Retinal pigment epithelial cell (primary cell): ENCODE data around the gene RXFP3.
A peak's percentile ranks its signal among the peaks of the same experiment; 100 is the strongest.

Experiments used
- DNase-seq: peaks from one replicate; pipeline ENCODE4 v3.0.0-alpha.2; 2010; ENCODE audit warnings: low read depth
- H3K4me3 ChIP-seq: 2 replicates; pipeline ENCODE4 v1.5.1; 2011; ENCODE audit warnings: mild to moderate bottlenecking, low read length, control low read depth, moderate library complexity
- TF ChIP-seq, protein P1 (sequence below): conservative IDR thresholded peaks from 2 replicates; pipeline ENCODE4 v1.5.1; 2011; ENCODE audit warnings: low read depth, low read length, control low read depth, inconsistent platforms

The RXFP3 gene, protein sequence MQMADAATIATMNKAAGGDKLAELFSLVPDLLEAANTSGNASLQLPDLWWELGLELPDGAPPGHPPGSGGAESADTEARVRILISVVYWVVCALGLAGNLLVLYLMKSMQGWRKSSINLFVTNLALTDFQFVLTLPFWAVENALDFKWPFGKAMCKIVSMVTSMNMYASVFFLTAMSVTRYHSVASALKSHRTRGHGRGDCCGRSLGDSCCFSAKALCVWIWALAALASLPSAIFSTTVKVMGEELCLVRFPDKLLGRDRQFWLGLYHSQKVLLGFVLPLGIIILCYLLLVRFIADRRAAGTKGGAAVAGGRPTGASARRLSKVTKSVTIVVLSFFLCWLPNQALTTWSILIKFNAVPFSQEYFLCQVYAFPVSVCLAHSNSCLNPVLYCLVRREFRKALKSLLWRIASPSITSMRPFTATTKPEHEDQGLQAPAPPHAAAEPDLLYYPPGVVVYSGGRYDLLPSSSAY

GRCh38 chr5:33936381-33937016 is at the start of gene RXFP3:
Gene RXFP3, plus strand, starts transcription at chr5:33936386. Its CDS starts 355 bp downstream, at chr5:33936741.
- H3K4me3 ChIP-seq, result peak within 1 kb of the TSS; percentile 54
- DNase-seq, result no peak
- TF ChIP-seq, protein P1, sequence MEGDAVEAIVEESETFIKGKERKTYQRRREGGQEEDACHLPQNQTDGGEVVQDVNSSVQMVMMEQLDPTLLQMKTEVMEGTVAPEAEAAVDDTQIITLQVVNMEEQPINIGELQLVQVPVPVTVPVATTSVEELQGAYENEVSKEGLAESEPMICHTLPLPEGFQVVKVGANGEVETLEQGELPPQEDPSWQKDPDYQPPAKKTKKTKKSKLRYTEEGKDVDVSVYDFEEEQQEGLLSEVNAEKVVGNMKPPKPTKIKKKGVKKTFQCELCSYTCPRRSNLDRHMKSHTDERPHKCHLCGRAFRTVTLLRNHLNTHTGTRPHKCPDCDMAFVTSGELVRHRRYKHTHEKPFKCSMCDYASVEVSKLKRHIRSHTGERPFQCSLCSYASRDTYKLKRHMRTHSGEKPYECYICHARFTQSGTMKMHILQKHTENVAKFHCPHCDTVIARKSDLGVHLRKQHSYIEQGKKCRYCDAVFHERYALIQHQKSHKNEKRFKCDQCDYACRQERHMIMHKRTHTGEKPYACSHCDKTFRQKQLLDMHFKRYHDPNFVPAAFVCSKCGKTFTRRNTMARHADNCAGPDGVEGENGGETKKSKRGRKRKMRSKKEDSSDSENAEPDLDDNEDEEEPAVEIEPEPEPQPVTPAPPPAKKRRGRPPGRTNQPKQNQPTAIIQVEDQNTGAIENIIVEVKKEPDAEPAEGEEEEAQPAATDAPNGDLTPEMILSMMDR, result no peak

DNA sequence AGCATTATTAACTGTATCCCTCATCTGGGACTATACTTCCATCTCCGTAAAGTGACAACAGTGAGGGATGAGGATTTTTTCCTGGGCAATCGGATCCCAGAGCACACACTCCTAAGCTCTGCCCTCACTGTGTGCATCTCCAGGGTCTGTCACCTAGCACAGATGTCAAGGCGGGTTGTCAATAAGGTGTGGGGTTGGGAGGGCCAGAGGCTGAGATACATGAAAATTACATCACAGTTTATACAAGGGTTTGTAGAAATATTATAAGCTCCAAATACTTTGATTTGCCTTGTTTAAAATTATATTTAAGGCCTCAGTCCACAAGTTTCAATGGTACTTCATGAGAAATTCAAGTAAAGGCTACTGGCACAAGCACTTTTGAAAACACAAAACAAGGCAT is 48.9 kb upstream of the RXFP3 start:
- TF ChIP-seq, protein P1, result no peak
- DNase-seq, result no peak
- no peak overlapping the region for H3K4me3 ChIP-seq

DNA sequence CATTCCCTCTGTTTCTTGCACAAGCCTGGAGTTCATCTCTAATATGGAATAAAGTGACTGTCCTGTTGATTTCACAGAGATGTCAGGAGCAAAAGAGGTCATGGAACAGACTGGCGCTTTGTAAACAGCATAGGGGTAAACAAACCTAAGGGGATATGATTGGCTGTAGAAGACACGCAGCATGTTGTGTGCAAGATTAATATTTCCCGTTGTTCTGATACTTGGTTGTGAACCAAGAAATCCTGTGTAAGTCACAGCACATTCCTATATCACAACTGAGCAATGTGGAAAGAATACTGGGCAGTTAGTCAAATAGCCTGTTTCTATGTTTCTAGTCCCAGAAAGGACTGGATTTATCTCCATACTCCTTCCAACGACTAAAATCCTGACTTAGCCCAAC is 47.6 kb upstream of the RXFP3 start:
- TF ChIP-seq, protein P1, result no peak
- DNase-seq, result no peak

DNA sequence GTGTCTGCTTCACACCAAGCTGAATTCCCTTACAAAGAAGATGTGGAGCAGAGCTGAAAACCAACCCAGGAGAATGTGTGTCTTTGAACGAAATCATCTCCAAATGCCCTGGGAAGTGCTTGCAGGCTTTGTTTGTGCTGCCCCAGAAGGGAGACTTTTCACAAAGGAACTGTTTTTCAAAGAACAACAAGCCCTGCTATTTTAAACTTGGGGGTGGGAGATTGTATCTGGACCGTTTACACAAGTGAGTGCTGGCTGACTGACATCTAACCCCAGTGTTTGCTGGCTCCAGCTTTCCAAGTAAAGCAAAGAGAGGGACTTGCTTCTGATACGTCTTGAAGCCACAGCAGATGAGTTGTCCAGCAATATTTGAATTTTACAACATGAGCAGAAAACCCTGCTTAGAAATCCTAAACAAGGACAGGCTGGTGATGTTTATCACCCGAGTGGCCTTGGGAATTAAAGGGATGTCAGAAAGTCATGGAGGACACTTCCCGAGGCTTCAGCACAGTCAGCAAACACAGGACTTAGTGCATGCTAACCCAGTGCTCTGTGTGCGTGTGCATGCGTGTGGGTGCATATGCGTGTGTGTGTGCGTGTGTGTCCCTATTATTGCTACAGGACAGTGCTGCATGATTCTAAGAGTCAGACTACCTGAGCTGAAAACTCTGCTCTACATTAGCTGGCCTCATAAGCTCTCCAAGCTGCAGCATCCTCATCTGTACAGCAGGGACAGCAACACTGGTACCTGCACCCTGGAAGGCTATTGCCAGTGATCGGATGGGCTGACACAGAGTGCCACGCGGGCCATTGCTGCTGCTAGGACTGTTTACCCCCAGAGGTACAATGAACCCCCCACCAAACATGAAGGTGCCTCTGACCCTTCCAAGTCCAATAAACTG is 45.8 kb upstream of the RXFP3 start:
- H3K4me3 ChIP-seq, result peak overlapping the region; percentile 57
- TF ChIP-seq, protein P1, result peak; percentile 37
- DNase-seq, result no peak

More for the DNA sequence above, 47.6 kb upstream of the RXFP3 start:
- H3K4me3 ChIP-seq, result no peak overlapping the region

GRCh38 chr5:33891446-33891787 is 44.8 kb upstream of the RXFP3 start:
- no peak for DNase-seq
- H3K4me3 ChIP-seq, result peak overlapping the region; percentile 57
- TF ChIP-seq, protein P1, result no peak

GRCh38 chr5:33891788-33892619 is 44.2 kb upstream of the RXFP3 start, which contains the start of gene ADAMTS12:
Gene ADAMTS12, minus strand, starts transcription at chr5:33891990. Its CDS starts 134 bp downstream, at chr5:33891856.
- peak within 1 kb of the TSS; percentile 57 for H3K4me3 ChIP-seq
- peak; percentile 55 for DNase-seq
- TF ChIP-seq, protein P1, result no peak
